Right lobe of liver (tissue), 4 donors: ENCODE measurements around the gene PPCDC.

Experiments used
- POLR2A ChIP-seq: fragments of 450-650 bp; IDR thresholded peaks from one replicate; pipeline ENCODE4 v1.6.1; 2017; ENCODE audit warnings: antibody characterized with exemption, mild to moderate bottlenecking
- TF ChIP-seq, protein P1 (sequence below), 4 donors: fragments of 200-600 bp in 3 of 4; fragments of 450-650 bp in 1 of 4; IDR thresholded peaks; one replicate each; pipeline versions ENCODE4 v1.5.1 to v1.8.0; 2016 to 2022; ENCODE audit warnings: antibody characterized with exemption in 4 of 4, mild to moderate bottlenecking in 2 of 4
- donor health status: DM: no; HTN: no; CAD: no.
- donor health status: DM: no; HTN: no; CAD: no.
- donor health status: DM: no; HTN: yes; CAD: no.

DNA sequence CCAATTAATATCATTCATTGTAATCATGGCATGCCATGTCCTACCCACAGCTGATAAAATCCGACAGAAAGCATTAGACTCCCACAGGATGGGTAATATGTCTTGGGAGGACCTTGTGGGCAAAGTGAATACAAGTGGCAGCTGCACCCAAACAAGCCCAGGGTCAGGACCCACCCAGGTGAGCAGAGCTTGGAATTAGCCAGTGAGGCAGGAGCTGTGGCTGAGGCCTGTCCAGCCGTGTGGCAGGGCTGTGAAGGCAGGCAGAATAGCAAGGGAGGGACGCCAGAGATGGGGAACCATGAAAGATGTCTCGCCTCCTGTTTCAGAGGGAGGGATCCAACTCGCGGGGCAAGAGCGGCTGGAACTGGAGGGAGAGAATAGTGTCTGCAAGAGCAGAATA is 74.5 kb downstream of the PPCDC start:
- TF ChIP-seq, protein P1, sequence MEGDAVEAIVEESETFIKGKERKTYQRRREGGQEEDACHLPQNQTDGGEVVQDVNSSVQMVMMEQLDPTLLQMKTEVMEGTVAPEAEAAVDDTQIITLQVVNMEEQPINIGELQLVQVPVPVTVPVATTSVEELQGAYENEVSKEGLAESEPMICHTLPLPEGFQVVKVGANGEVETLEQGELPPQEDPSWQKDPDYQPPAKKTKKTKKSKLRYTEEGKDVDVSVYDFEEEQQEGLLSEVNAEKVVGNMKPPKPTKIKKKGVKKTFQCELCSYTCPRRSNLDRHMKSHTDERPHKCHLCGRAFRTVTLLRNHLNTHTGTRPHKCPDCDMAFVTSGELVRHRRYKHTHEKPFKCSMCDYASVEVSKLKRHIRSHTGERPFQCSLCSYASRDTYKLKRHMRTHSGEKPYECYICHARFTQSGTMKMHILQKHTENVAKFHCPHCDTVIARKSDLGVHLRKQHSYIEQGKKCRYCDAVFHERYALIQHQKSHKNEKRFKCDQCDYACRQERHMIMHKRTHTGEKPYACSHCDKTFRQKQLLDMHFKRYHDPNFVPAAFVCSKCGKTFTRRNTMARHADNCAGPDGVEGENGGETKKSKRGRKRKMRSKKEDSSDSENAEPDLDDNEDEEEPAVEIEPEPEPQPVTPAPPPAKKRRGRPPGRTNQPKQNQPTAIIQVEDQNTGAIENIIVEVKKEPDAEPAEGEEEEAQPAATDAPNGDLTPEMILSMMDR (IDR thresholded peaks at IDR 0.05) = no peak
- TF ChIP-seq POLR2A = no peak
